Effector memory CD8-positive, alpha-beta T cell (primary cell): Measurements from ENCODE around the gene DIS3L2.
"Not testable (repeated sequence)": the region's sequence is repeated elsewhere in the genome, so short reads cannot be mapped to it uniquely, and the experiment has no call there.

Experiments
- ATAC-seq: fragments of 150-1000 bp; cut with Tn5 transposase; replicated peaks from 2 replicates; pipeline ENCODE4 v1.10.0; 2021; ENCODE audit warnings: mild to moderate bottlenecking, moderate library complexity
- DNase-seq, 3 experiments: peaks; one replicate each; pipeline ENCODE4 v3.0.0; 2021
- H3K27ac Mint-ChIP-seq, 2 donors: one replicate each; pipeline ENCODE4 v1.8.0; 2022; ENCODE audit warnings: mild to moderate bottlenecking in 2 of 2, mixed read lengths in 2 of 2, moderate library complexity in 2 of 2
- H3K27me3 Mint-ChIP-seq, 2 donors: one replicate each; pipeline ENCODE4 v1.8.0; 2022; ENCODE audit warnings: mixed read lengths in 2 of 2
- H3K36me3 Mint-ChIP-seq: one replicate; pipeline ENCODE4 v1.8.0; 2022; ENCODE audit warnings: mild to moderate bottlenecking, moderate library complexity, mixed read lengths; ENCODE audit not compliant: insufficient read depth
- H3K4me1 Mint-ChIP-seq, 2 donors: one replicate each; pipeline ENCODE4 v1.8.0; 2022; ENCODE audit warnings: low read depth in 2 of 2, mixed read lengths in 2 of 2
- H3K4me3 Mint-ChIP-seq, 2 donors: one replicate each; pipeline ENCODE4 v1.8.0; 2022; ENCODE audit warnings: mild to moderate bottlenecking in 2 of 2, mixed read lengths in 2 of 2, moderate library complexity in 2 of 2
- H3K9me3 Mint-ChIP-seq, 2 donors: one replicate each; pipeline ENCODE4 v1.8.0; 2022; ENCODE audit warnings: mixed read lengths in 2 of 2

Gene DIS3L2

GRCh38 chr2:232115728-232116361 is 154.3 kb downstream of the DIS3L2 start:
- H3K4me3 Mint-ChIP-seq, H3K9me3 Mint-ChIP-seq, H3K27me3 Mint-ChIP-seq, DNase-seq, ATAC-seq, H3K36me3 Mint-ChIP-seq: not testable (repeated sequence)
- Mint-ChIP-seq H3K27ac (peak overlapping the region in 1 of 2 donors; percentile 38), H3K4me1 (peaks cover 15 to 22% of the 10 kb centered on the region in 2 donors)

- no peaks in the 10 kb centered on the region for H3K9me3 Mint-ChIP-seq
- ATAC-seq (no peak), DNase-seq (no peak)
- peaks cover 15 to 29% of the 10 kb centered on the region in 2 donors for H3K4me1 Mint-ChIP-seq
- peak overlapping the region in 1 of 2 donors; percentile 38 for H3K27ac Mint-ChIP-seq
- no peak overlapping the region for H3K4me3 Mint-ChIP-seq
- peaks cover 8% of the 10 kb centered on the region for H3K36me3 Mint-ChIP-seq
- no peaks in the 10 kb centered on the region for H3K27me3 Mint-ChIP-seq
These were observed 155.3 kb downstream of the DIS3L2 start for GRCh38 chr2:232116852-232117251.

- H3K9me3 Mint-ChIP-seq = no peaks in the 10 kb centered on the region
- H3K4me1 Mint-ChIP-seq = peaks cover 14 to 29% of the 10 kb centered on the region in 2 donors
- DNase-seq (no peak), ATAC-seq (no peak)
- no peak overlapping the region for H3K4me3 Mint-ChIP-seq
- no peaks in the 10 kb centered on the region for H3K27me3 Mint-ChIP-seq
- H3K27ac Mint-ChIP-seq = peak overlapping the region in 1 of 2 donors; percentile 54
- H3K36me3 Mint-ChIP-seq = peaks cover 11% of the 10 kb centered on the region
These were observed 155.9 kb downstream of the DIS3L2 start for GRCh38 chr2:232117413-232117812.

DNA sequence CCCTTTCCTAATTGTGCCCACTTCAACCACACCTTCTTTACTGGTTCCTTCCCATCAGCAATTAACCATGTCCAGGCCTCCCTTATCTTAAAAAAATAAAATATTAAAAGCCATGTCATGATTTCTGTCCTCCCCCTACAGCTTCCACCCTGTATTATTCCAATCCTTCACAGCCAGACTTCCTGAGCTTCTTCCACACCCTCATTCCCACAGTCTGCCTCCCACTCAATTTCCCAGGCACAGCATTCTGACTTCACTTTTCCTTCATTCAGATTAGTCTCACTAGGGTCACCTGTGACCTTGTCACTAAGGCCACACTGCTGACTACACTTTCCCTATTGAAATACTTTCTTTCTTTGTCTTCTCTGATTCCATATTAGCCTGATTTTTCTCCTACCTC is 159.4 kb downstream of the DIS3L2 start:
- DNase-seq (no peak), ATAC-seq (no peak)
- H3K27ac Mint-ChIP-seq = peak overlapping the region in 1 of 2 donors; percentile 16
- H3K9me3 Mint-ChIP-seq = no peaks in the 10 kb centered on the region
- H3K4me1 Mint-ChIP-seq = peaks cover 2 to 16% of the 10 kb centered on the region in 2 donors
- peaks cover 6% of the 10 kb centered on the region for H3K36me3 Mint-ChIP-seq
- no peak overlapping the region for H3K4me3 Mint-ChIP-seq
- no peaks in the 10 kb centered on the region for H3K27me3 Mint-ChIP-seq

GRCh38 chr2:232124309-232124708 is 162.8 kb downstream of the DIS3L2 start:
- no peak for DNase-seq
- no peak overlapping the region for H3K4me3 Mint-ChIP-seq
- H3K4me1 Mint-ChIP-seq = peaks cover 0 to 9% of the 10 kb centered on the region in 2 donors
- no peaks in the 10 kb centered on the region for H3K27me3 Mint-ChIP-seq
- peaks cover 6% of the 10 kb centered on the region for H3K36me3 Mint-ChIP-seq
- no peak overlapping the region for H3K27ac Mint-ChIP-seq
- ATAC-seq = no peak
- no peaks in the 10 kb centered on the region for H3K9me3 Mint-ChIP-seq

DNA sequence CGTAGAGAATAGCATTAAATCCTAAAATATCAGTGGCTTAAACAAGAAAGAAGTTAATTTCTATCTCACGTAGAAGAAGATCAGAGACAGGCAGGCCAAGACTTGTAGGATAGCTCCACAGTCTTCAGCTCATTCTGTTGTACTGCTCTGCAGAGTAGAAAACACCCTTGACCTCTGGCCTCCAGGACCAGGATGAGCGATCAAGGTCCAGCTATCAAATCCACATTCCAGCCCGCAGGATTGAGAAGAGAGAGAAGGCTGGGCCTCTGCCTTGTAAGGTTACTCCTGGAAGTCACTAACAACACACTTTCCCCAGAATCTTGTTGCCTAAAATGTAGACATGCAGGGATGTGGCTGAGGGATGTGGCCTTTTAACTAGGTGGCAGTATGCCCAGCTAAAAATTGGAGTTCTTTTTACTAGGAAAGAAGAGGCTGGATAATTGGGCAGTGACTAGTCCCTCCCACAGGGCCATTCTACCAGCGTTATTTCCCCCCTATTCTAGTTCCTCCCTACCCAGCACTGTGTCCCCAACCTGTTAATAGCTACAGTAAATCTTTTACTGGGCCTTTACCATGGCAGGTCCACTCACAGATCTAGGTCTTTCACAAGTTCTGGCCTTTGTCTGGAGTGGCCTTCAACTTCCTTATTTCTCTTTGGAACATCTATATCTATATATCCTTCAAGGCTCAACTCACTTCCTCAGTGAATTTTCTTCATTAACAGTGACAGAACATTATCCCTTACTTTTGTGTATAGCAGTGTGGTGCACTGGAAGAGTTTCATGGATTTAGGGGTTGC is 165.0 kb downstream of the DIS3L2 start:
- Mint-ChIP-seq H3K4me1 (peaks cover 0 to under 1% of the 10 kb centered on the region in 2 donors), H3K27ac (no peak overlapping the region), H3K9me3 (no peaks in the 10 kb centered on the region), H3K27me3 (no peaks in the 10 kb centered on the region), H3K4me3 (no peak overlapping the region), H3K36me3 (peaks cover 20% of the 10 kb centered on the region)
- DNase-seq (no peak), ATAC-seq (no peak)

- peaks cover 35% of the 10 kb centered on the region for H3K36me3 Mint-ChIP-seq
These were observed 168.0 kb downstream of the DIS3L2 start for GRCh38 chr2:232129483-232129882.

DNA sequence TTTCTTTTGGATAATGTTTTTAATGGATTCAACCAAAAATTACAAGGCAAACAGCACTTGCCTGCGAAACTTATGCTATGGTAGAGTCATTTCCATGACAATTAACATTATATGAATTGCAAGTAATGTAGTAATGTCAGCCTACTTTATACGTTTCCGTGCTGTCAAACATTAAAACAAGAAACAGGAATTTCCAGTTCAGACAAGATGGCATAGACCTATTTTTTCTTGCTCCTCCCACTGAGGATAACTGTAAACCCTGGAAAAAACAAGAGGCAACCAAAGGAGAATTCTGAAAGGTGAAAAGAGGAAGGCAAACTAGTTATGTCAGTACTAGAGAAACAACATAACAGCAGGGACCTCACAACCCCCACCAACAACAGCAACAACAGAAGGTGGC is 170.7 kb downstream of the DIS3L2 start:
- Mint-ChIP-seq H3K9me3 (no peaks in the 10 kb centered on the region), H3K27ac (peak overlapping the region in 1 of 2 donors; percentile 28), H3K36me3 (peaks cover 38% of the 10 kb centered on the region), H3K4me3 (no peak overlapping the region), H3K4me1 (no peaks in the 10 kb centered on the region), H3K27me3 (no peaks in the 10 kb centered on the region)
- DNase-seq = no peak
- ATAC-seq = no peak

More at GRCh38 chr2:232129483-232129882, 168.0 kb downstream of the DIS3L2 start:
- no peak for ATAC-seq
- no peak overlapping the region for H3K27ac Mint-ChIP-seq
- H3K9me3 Mint-ChIP-seq = no peaks in the 10 kb centered on the region
- H3K4me3 Mint-ChIP-seq = no peak overlapping the region
- H3K27me3 Mint-ChIP-seq = no peaks in the 10 kb centered on the region
- no peaks in the 10 kb centered on the region for H3K4me1 Mint-ChIP-seq
- DNase-seq = no peak

DNA sequence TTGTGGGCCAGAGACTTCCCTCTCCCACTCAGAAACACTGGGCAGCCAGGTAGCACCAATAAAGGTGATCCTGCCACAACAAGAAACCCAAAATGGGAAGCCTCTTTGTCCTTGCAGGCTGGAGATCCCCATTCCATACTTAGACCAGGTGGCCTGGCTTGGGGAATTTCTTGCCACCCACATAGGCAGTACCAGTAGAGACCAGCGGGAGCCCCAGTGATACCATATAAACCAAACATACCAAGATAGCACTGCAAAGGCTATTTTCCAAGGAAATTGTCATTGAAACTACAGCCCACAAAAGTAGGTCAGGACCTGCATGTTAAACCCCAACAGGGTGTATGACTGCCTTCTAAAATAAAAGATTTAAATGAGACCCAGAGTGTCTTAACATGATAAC is 171.6 kb downstream of the DIS3L2 start:
- ATAC-seq (no peak), DNase-seq (no peak)
- Mint-ChIP-seq H3K4me3 (no peak overlapping the region), H3K9me3 (no peaks in the 10 kb centered on the region), H3K27ac (no peak overlapping the region), H3K4me1 (no peaks in the 10 kb centered on the region), H3K36me3 (peaks cover 35% of the 10 kb centered on the region), H3K27me3 (no peaks in the 10 kb centered on the region)

- no peaks in the 10 kb centered on the region for H3K27me3 Mint-ChIP-seq
- peaks cover 35% of the 10 kb centered on the region for H3K36me3 Mint-ChIP-seq
- H3K4me1 Mint-ChIP-seq = peaks cover 0 to 3% of the 10 kb centered on the region in 2 donors
- no peak overlapping the region for H3K27ac Mint-ChIP-seq
- ATAC-seq = no peak
- H3K4me3 Mint-ChIP-seq = no peak overlapping the region
- DNase-seq = no peak
- H3K9me3 Mint-ChIP-seq = no peaks in the 10 kb centered on the region
These were observed 173.4 kb downstream of the DIS3L2 start for GRCh38 chr2:232134939-232135338.

DNA sequence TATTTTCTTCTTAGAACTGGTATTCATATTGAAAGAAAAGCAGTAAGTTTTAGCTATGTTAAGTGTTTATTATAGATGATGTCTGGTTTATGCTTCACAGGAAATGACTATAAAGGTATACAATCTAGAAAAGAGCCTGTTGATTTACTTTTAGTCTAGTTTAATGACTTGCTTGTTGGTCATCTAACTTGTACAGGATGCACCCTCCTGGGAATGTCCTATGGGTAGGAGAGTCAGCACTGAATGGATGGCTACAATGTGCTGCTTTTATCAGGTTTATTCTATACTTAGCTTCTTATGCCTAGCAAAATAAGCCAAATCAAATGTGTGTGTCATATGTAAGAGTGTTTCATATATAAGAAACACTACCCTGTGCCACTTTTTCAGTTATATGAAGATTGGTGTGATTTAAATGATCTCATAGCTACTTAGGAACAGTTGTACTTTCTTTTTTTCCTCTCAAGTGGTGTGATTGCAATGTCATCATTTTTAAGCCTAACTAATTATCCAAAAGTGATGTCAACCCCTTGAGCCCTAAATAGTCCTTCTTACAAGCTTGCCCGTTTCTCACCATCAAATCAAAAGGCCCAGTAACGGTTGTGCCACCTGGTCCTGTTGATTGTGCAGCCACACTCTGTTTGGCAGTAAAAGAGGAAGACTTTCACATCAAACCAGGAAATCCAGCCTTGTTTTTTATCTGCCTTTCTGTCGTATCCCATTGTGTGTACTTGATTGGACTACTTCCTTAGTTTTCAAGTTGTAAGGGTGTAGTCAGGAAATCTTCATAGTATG is 176.0 kb downstream of the DIS3L2 start:
- Mint-ChIP-seq H3K4me3 (no peak overlapping the region), H3K9me3 (no peaks in the 10 kb centered on the region), H3K36me3 (peaks cover 14% of the 10 kb centered on the region), H3K27ac (no peak overlapping the region), H3K27me3 (no peaks in the 10 kb centered on the region), H3K4me1 (peaks cover 3 to 4% of the 10 kb centered on the region in 2 donors)
- ATAC-seq = no peak
- no peak for DNase-seq

DNA sequence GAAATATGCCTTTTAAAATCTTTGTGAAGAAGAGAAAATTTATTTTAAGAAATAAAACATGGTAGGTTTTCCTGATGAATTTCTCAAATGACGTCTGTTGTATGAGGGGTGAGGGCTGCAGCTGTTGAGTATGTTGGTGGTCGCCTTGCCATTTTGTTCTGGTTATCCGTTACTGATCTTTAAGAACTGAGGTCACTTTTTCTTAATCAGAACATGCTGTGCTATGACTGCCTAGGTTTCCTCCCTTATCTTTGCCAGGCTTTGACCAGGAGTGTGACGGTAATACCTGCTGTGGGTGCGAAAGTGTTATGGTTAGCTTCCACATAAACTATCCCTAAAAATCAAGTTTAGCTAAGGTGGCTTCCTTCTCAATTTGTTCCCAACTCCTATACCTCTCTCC is 176.9 kb downstream of the DIS3L2 start:
- no peaks in the 10 kb centered on the region for H3K27me3 Mint-ChIP-seq
- no peak overlapping the region for H3K4me3 Mint-ChIP-seq
- DNase-seq = no peak
- no peaks in the 10 kb centered on the region for H3K9me3 Mint-ChIP-seq
- H3K27ac Mint-ChIP-seq = no peak overlapping the region
- H3K4me1 Mint-ChIP-seq = peaks cover 3 to 4% of the 10 kb centered on the region in 2 donors
- no peak for ATAC-seq
- H3K36me3 Mint-ChIP-seq = peaks cover 8% of the 10 kb centered on the region

DNA sequence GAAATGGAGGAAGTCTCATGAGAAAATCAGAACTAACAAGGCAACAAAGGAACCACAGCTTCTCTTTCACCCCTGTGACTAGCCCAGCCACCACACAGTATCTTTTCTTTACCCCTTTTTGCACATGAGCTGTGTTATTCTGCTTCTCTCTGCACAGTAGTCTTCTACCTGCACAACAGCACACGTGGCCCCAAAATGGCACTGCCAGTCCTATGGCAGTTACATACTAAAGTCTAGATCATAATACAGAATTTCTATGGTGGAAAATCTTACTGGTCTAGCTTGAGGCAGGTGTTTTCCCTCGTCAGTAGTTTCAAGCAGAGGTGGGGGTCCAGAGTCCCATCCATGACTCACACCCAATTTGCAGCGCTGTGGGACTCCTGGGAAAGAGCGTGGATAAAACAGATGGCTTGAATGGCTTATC is 177.7 kb downstream of the DIS3L2 start:
- Mint-ChIP-seq H3K27ac (no peak overlapping the region), H3K9me3 (no peaks in the 10 kb centered on the region), H3K4me1 (peaks cover 3 to 4% of the 10 kb centered on the region in 2 donors), H3K4me3 (no peak overlapping the region), H3K36me3 (peaks cover 3% of the 10 kb centered on the region), H3K27me3 (no peaks in the 10 kb centered on the region)
- DNase-seq (no peak), ATAC-seq (no peak)
